ENCODE data around the gene RHO. TPM values are rescaled to one million over a fixed set of nuclear protein-coding genes. Genes with fewer than 3 reads are reported as not detected.

RHO gene
- total RNA-seq, 1 donor from 2014 or later: not detected

DNA sequence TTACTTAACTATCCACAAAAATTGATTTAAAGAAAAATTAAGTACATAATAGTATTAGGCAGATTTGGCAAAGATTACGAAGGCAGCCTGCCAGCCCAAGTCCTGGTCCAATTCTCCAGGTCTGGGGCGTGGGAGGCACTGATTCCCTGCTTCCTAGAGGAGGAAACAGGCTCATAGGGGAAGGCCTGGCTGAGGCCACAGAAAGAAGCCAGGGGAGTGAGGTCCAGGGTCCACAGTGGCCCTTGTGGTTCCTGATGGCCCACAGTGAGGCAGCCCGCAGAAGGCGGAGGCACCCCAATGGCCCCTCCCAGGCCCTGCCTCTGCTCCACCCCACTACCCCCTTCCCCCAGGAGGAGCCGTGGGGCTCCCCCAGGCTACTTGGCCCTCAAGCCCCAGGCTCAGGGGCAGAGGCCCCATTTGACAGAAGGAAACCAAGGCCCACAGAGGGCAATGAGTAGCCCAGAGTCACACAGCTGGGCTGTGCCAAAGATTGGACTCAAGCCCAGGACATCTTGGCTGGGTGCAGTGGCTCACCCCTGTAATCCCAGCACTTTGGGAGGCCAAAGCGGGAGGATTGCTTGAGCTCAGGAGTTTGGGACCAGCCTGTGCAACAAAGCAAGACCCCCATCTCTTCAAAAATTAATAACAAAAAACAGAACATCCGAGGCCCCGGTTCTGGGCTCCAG is 35.6 kb downstream of the RHO start:
- TF ChIP-seq CTCF (IDR thresholded peaks at IDR 0.05): no peak
- Histone ChIP-seq H3K9me3 (no peaks in the 10 kb centered on the region), H3K36me3 (peaks cover 39 to 65% of the 10 kb centered on the region in 2 donors), H3K4me1 (peaks cover 21 to 44% of the 10 kb centered on the region in 2 donors), H3K27ac (peak overlapping the region; percentile 64 to 83), H3K4me3 (no peak overlapping the region), H3K27me3 (no peaks in the 10 kb centered on the region)
- intact Hi-C loops (cut with DNase I): loop anchor here (5.0 kb wide), 1 partner anchor 122 kb away; the partner anchor contains the start of gene IFT122
- no peak for DNase-seq (ENCODE audit: low spot score in 2 of 2)

GRCh38 chr3:129564981-129565644 is 36.7 kb downstream of the RHO start:
- intact Hi-C loops (cut with DNase I): loop anchor here (5.0 kb wide), 1 partner anchor 123 kb away; the partner anchor contains the start of gene IFT122
- peaks cover 48 to 75% of the 10 kb centered on the region in 2 donors for H3K36me3 ChIP-seq
- peak overlapping the region; percentile 64 to 83 for H3K27ac ChIP-seq

GRCh38 chr3:129565902-129566301 is 37.5 kb downstream of the RHO start:
- Histone ChIP-seq H3K36me3 (peaks cover 56 to 82% of the 10 kb centered on the region in 2 donors), H3K27me3 (no peaks in the 10 kb centered on the region), H3K9me3 (no peaks in the 10 kb centered on the region), H3K4me1 (peaks cover 8 to 24% of the 10 kb centered on the region in 2 donors), H3K4me3 (no peak overlapping the region), H3K27ac (peak overlapping the region in 1 of 2 donors; percentile 18)
- no peak for TF ChIP-seq CTCF (IDR thresholded peaks at IDR 0.05)
- intact Hi-C loops (cut with DNase I): no loop called here
- no peak for DNase-seq (ENCODE audit: low spot score in 2 of 2)

More at GRCh38 chr3:129564981-129565644, 36.7 kb downstream of the RHO start:
- H3K4me1 ChIP-seq: peaks cover 15 to 32% of the 10 kb centered on the region in 2 donors
- no peak for DNase-seq (ENCODE audit: low spot score in 2 of 2)
- no peak overlapping the region for H3K4me3 ChIP-seq
- no peaks in the 10 kb centered on the region for H3K9me3 ChIP-seq
- H3K27me3 ChIP-seq: no peaks in the 10 kb centered on the region
- TF ChIP-seq CTCF (IDR thresholded peaks at IDR 0.05): no peak

- Histone ChIP-seq H3K27me3 (no peaks in the 10 kb centered on the region), H3K9me3 (no peaks in the 10 kb centered on the region), H3K27ac (peak overlapping the region in 1 of 2 donors; percentile 18), H3K4me1 (peaks cover 0 to 14% of the 10 kb centered on the region in 2 donors), H3K36me3 (peaks cover 68 to 85% of the 10 kb centered on the region in 2 donors), H3K4me3 (no peak overlapping the region)
- TF ChIP-seq CTCF (IDR thresholded peaks at IDR 0.05): no peak
- no peak for DNase-seq (ENCODE audit: low spot score in 2 of 2)
- intact Hi-C loops (cut with DNase I): no loop called here
Observed at GRCh38 chr3:129567176-129567705, 38.8 kb downstream of the RHO start.

DNA sequence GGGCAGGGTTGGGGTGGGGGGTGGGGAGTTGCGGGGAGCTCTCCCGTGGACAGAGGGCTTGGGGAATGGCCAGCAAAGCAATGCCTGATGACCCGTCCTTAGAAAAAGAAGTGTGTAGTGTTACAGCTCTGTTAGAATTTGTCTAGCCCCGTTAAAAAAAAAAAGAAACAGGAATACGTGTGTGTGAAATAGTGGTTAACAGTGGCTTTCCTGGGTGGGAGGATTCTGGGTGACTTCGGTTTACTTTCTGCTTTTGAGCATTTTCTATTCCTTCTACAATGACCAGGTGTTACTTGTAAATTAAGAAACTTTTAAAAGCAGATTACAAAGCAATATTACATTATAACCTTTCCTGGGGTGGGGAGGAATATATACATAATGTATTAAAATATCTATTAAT is 39.5 kb downstream of the RHO start:
- intact Hi-C loops (cut with DNase I): no loop called here
- peaks cover 70 to 85% of the 10 kb centered on the region in 2 donors for H3K36me3 ChIP-seq
- TF ChIP-seq CTCF (IDR thresholded peaks at IDR 0.05): no peak
- no peaks in the 10 kb centered on the region for H3K27me3 ChIP-seq
- H3K4me1 ChIP-seq: peaks cover 0 to 14% of the 10 kb centered on the region in 2 donors
- no peak overlapping the region for H3K4me3 ChIP-seq
- DNase-seq (ENCODE audit: low spot score in 2 of 2): no peak
- H3K9me3 ChIP-seq: no peaks in the 10 kb centered on the region
- no peak overlapping the region for H3K27ac ChIP-seq

All from ascending aorta (tissue), 2 donors.